Measurements from ENCODE around the gene C6orf136.
A peak's percentile ranks its signal among the peaks of the same experiment; 100 is the strongest.

C6orf136 gene, protein sequence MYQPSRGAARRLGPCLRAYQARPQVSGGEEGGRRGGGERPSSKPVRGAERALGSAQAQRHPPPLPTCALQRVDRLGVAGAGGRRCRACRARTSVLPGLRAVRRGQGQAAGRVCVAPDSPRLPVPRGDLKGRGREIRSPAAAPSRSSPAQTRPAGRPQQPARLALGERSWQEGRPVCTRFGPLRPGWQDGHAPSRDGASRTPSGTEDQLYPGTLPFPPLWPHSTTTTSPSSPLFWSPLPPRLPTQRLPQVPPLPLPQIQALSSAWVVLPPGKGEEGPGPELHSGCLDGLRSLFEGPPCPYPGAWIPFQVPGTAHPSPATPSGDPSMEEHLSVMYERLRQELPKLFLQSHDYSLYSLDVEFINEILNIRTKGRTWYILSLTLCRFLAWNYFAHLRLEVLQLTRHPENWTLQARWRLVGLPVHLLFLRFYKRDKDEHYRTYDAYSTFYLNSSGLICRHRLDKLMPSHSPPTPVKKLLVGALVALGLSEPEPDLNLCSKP

DNA sequence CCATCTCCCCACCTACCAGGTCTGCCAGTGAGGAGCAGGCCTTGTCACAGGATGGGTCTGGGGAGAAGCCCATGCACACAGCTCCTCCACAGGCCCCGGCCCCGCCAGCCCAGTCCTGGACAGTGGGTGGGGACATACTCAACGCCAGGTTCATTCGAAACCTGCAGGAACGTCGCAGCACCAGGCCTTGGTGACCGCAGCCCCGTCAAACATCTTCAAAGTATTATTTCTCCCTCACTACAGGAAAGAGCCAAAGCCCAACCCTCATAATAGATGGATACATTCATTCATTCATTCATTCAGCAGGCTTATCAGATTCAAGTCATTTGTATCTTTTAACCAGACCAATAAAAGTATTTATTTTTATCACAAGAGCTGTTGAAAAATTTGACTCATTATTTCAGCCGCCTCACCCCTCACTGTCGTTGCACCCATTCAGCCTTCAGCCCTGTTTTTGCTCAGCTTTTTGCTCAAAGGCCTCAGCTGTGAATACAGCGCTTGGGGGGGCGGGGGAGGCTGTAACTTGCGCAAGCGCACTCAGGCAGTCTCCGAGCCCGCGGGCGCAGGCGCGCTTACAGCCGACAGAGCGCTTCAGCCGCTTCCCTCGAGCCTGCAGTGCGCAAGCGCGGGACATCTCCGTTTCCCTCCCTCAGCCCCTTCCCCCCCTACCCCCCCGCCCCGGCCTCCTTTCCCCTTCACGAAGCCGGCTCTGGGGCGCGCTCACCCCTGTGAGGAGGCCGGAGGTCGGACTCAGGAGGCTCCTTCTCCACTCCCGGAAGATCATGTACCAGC lies at the start of gene C6orf136:
Gene C6orf136 (plus strand): TSS at position 684 of the 792 bp plus-strand sequence. CDS start 99 bp downstream, at position 783.
- DNase-seq: peak; percentile 92

DNA sequence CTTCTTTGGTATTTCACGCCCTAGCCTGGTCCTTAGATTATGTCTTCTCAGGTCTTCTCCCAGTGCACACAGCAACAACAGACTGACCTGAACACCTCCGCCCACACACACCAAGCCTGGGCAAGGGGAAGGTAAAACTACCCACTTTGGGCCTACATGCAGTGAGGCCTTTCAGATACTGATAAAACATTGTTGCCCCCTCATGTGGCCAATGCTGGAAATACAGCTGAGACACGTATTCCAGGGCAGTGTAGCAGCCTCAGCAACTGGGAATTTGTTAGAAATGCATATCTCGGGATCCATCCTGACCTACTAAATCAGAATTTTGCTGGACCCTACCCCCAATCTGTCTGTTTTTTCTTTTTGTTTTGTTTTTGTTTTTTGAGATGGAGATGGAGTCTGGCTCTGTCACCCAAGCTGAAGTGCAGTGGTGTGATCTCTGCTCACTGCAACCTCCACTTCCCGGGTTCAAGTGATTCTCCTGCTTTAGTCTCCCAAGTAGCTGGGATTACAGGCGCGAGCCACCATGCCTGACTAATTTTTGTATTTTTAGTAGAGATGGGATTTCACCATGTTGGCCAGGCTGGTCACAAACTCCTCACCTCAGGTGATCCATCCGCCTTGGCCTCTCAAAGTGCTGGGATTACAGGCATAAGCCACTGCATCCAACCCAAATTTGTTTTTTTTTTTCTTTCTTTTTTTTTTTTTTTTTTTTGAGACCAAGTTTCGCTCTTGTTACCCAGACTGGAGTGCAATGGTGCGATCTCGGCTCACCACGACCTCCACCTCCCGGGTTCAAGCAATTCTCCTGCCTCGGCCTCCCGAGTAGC lies 49.4 kb upstream of the C6orf136 start:
- peak; percentile 48 for DNase-seq

DNA sequence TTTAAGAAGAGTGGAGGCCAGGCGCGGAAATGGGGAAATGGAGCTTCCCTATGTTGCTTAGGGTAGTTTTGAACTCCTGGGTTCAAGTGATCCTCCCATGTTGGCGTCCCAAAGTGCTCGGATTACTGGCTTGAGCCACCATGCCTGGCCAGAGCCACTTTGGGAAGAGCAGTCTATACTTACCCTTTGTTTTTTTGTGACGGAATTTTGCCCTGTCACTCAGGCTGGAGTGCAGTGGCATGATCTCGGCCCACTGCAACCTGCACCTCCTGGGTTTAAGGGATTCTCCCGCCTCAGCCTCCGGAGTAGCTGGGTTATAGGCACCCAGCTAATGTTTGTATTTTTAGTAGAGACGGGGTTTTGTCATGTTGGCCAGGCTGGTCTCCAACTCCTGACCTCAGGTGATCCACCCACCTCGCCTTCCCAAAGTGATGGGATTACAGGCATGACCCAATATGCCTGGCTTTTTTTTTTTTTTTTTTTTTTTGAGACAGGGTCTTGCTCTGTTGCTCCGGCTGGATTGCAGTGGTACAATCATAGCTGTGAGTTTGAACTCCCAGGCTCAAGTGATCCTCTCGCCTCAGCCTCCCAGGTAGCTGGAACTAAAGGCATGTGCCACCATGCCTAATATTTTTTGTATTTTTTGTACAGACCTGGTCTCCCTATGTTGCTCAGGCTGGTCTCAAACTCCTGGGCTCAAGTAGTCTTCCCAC lies 47.9 kb upstream of the C6orf136 start:
- DNase-seq: no peak

DNA sequence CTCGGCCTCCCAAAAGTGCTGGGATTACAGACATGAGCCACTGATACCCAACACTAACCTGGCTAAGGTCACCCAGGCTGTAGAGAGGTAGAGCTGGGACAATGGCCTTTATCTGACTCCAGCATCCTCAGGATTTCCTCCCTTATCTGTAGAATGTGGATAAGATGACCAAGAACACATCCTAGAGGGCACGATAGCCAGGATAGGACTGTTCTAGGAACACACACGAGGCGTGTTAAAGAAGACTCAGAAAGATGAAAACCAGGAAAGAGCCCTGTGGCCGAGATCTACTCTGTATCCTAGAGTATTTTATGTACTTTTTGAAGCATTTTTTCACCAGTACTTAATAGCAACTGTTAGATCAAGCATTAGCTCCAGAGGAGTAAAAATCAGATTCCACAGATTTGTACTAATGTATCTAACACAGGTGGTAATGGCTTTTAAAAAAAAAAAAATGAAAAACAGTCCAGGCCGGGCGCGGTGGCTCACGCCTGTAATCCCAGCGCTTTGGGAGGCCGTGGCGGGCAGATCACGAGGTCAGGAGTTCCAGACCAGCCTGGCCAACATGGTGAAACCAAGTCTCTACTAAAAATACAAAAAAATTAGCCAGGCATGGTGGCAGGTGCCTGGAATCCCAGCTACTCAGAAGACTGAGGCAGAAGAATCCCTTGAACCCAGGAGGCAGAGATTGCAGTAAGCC lies 47.2 kb upstream of the C6orf136 start:
- no peak for DNase-seq

DNA sequence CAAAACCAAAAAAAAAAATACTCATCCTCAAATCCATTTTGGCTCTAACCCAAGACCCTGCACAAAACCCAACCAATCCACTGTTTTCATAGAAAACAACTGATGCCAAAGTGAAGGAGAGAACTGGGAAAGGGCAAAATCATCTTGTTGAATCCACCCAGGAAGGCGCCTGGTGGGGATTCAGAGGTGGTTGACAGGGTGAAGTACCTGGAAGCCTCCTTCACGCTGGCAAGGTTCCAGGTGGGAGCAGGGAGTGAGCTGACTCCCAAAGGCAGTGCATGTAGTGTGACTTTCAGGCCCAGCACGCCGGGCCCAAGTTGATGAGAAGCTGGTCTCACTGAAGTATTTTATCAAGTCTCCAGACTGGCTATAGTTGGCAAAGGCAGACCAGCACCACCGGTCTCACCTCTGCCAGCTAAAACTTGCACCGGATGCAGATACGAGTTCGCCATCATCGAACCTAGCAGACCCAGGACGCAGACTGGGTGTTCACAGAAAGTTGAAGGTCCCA lies 46.4 kb upstream of the C6orf136 start:
- no peak for DNase-seq

DNA sequence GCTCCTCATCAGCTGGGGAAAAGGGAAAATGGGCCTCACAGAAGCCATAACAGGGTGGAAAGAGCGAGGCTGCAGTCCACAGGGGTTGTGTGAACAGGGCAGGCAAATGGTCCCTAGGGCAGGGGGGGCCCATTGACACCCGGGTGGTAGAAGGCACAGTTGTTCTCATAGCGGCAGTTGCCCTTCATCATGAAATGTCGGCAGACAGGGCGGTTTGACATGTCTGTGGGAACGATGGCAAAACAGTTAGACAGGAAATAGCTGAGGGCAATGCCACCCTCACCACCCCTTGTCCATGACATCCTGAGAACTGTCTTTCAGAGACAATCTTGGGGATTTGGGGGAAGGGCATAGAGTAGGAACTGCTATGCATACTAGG lies 45.5 kb upstream of the C6orf136 start:
- DNase-seq: no peak

DNA sequence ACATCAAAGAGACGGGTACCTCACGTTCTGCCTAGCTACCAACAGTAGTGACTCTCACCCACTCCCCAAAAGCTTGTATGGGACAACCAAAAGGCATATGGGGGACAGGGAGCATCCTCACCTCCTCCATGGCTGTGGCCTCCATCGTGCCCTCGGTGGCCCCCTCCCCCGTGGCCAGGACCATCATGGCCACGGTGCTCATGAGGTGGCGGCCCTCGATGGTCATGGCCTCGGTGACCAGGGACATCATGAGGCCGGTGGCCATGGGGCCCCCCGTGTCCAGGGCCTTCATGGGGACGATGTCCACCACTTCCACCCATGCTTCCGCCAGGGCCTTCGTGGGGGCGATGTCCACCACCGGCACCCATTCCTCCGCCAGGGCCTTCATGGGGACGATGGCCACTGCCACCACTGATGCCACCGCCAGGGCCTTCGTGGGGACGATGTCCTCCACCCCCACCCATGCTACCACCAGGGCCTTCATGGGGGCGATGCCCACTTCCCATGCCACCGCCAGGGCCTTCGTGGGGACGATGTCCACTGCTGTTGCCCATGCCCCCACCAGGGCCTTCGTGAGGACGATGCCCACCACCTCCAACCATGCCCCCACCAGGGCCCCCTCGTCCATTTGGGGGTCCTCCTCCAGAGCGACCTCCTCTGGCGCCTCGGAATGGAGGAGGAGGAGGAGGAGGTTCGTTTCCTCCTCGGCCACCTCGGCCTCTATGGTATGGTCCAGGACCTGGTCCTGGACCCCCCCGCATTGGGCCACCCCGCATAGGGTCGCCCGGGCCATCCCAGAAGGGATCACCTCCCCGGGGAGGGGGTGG lies 44.9 kb upstream of the C6orf136 start:
- no peak for DNase-seq

DNA sequence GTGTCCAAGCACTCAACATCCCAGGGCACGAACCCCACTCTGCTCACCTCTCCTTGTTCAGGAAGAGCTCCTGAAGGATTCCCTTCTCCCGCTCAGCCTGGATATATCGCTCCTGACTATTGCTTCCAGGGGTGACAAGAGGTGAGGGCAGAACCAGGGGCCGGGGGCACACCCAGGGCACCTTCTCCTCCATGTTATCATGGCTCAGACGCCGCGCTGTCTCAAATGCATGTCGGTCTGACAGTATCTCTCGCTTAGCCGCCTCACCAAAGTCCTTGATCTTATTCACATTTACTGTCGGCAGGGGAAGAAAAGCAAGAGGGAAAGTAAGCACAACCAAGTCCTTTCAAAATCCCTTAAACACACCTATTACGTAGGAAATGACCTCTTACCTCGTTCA lies 43.0 kb upstream of the C6orf136 start:
- no peak for DNase-seq

DNA sequence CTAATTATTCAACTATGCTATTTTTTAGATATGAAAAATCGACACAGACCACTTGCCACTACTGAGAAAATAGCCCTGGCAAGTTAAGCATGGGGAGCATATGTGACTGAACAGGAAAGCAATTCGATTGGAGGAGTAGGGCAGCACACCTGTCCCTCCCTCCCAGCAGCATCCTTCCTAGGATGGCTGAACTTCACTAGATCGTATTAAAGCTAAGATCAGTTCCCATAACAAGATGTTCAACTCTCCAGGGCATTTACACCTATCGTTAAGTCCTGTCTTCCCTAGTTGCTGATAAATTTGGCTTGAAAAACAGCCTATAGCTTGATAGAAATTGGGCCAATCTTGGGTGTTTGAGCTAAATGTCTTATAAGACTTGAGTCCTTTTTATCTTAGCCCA lies 36.9 kb upstream of the C6orf136 start:
- no peak for DNase-seq

DNA sequence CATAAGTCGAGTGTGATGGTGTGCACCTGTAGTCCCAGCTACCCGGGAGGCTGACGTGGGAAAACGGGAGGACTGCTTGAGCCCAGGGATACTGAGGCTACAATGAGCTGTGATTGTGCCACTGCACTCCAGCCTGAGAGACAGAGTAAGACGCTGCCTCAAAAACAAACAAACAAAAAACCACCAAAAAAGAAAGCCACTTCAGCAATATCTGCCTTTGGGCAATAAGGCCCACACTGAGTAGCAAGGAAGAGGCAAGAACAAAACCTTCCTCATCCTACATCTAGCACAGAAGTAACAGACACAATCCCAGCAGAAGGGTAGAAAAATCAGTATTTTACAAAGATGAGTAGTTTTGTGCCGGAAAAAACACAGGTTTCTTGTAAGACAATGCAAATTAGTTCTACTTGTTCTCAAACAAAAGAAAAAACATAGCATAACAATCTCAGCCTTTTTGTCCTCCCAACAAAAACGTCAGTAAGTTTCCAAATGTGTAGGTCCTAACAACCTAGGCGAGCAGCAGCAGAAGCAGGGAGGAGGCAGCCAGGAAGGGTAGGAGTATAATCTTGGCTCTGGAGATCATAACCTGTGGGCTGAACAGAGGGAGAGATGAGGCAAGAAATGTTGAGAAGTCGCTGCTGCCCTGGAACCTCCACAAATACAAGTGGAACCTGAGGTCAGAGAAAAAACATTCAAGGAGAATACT lies 35.6 kb upstream of the C6orf136 start:
- no peak for DNase-seq

DNA sequence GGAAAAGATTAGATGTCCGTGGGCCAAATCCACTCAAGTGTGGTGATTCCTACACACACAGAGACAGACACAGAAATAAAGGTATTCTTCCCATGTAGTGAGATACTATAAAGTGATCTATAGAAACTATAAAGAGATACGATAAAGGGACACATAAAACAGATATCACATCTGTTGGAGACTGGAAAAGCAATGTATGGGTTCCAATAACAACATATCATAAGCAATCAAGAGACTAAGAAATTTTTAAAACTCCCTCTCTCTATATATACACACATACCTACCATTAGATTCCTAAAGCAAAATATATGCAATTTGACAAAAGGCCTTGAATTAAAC lies 35.1 kb upstream of the C6orf136 start:
- DNase-seq: no peak

DNA sequence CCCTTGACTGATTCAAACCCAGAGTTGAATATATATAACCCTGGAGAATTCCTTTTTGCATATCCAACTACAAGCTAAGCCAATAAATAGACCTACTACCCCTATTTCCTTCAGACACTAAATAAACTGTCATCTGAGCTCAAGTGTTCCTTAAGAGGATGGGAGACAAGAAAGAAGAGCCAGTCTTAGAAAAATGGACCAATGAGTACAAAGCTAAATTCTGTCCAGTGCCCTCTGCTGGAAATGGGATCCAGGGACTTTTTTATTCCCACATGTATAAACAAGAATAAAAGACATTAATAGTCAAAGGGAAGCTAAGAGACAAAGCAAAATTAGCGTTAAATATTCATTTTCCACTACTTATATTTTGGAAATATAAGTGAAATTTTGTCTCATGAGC lies 34.7 kb upstream of the C6orf136 start:
- DNase-seq: no peak

DNA sequence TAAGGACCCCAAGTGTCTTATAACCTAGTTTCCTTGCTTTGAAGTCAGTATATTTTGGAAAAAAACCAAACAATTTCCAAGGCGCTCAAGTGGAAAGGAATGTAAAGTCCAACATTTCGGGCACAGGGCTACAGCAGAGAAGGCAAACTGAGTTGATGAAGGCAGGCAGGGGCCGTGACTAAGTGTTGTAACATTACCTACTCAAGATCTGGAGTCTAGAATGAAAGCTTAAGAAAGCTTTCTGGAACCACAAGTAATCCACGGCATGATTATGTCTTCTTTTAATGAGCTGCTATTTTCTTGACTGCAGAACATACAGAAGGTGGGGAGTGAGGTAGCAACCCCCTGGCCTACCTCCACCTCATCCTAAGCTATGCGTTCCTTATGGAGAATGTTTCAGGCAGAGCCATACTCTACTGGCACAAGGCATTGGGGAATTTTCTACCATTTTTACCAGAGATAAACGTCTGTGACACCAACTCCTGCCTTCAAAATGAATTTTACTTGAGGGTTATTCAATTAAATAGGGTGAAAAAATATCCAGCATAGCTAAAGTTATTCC lies 34.2 kb upstream of the C6orf136 start:
- no peak for DNase-seq

DNA sequence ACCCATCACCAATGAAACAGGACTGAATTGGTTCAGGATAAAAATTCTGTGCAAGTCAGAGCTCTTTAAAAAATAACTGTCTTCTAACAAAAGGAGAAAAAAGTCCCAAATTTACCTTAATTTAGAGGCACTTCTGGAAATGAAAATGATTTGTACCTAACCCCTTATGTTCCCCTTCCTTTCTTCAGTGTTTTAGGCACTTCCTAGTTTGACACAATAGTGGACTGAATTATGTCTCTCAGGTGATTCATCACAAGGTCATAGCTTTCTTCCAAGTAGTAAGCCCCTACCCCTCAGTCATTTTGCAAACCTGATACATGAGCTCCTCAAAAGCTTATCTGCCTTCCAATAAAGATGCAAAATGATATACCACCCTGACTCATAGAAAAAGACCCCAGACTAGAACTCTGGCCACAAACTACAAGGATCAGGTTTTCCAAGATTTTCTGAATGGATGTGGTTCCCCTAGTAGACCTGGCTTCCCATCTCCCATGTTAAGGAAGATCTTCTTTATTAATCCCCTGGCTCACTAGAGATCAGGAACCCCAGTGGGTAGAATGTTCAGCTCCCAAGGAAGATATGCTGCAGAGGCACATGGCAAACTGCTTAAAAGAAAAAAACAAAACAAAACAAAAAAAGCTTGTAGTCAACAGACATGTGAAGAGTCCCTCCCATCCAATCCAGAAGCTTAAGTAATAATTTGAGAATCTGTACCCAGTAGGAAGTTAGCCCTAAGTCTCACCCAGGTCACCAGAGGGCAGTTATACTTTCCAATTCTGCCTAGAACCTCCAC lies 33.5 kb upstream of the C6orf136 start:
- DNase-seq: no peak

DNA sequence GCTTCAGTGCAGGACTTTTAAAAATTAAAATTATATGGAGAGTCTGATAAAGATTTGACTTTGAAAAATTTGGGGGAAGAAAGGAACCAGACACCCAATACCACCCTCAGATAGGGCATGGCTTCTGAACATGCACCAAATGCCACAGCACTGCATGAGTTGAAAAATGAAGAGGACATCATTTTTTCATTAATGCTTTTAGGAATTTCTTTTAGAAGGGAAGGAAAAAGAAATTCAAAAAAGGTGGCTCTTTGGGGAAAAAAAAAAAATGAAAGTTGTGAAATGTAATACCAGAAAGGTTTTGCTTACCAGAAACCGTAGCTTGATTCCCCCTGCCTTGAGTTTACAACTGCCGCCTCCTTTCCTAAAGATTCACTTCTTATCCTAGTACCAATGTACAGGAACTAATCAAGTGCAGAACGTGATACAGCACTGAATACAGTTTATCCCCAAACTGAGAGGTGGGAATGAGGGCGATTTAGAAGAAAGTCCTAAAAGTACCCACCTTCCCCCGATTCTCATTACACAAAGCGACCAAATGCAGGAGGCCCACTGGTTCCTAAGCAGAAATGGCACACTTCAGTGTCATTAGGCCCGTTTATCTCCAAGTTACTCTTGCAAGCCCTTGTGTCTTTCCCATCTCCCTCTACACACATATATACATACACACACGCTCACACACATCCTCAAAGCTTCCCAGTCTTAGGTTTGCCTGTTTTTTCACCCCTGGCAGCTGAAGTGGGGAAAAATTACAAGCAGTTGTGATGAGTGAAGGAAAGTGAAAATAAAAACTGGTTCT lies 32.7 kb upstream of the C6orf136 start:
- no peak for DNase-seq

DNA sequence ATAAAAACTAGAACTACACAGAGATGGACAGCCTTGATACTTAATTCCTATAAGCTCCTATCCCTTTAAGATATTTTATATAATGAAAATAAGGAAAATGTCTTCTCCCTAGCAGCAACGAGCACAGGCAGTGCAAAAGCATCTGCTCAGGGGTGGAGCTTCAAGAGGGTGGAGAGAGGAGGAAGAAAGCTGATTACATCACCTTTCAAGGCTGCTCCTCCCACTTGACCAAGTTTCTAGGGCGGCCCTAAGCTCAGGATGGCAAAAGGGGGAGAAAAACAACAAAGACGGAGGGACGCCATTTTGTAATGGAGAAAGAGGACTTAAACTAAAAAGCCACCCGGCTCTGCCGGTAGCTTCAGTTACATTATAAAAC lies 32.1 kb upstream of the C6orf136 start:
- DNase-seq: no peak

DNA sequence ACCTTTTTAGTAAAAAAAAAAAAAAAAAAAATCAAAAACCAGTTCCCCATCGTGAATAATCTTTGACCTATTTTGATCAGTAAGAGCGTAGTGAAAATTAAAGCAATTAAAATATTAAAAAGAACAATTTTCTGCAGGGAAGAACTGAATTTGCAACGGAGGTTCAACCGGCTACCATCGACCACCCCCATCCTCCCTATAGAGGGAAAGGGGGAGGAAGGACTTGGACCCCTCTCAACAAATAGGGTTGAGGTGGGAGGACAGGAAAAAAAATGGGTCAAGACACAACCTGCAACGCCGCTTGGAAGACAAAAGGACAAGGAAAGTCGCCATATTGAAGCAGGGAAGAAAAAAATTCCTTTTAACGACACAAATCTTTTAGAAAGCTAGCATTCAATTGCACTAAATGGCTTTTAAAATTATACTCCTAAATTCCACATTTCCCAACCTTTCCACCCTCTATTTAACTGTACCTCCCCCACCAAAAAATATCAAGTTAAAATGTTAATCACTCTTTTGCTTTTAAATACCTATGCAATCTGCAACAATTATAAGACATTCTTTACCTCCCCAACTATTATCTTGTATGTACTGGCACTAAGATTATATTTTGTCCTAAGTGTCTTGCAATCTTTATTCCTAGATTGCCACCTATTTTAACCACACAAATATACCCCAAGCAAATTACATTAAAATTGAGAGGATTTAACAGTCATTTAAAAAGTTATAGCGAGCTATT lies 31.5 kb upstream of the C6orf136 start:
- DNase-seq: no peak
